Mucosa of rectum (tissue), 2 donors: ENCODE measurements around the gene ZBTB46.

Experiments used
- H3K27ac ChIP-seq, 2 donors: one replicate each; pipeline ENCODE4 v1.7.0; 2013; ENCODE audit warnings: inconsistent platforms in 2 of 2, low read depth in 2 of 2, low read length in 2 of 2
- H3K27me3 ChIP-seq, 2 donors: one replicate each; pipeline ENCODE4 v1.7.0; 2013; ENCODE audit warnings: low read length in 2 of 2; ENCODE audit not compliant: control insufficient read depth in 2 of 2, insufficient read depth in 2 of 2
- H3K36me3 ChIP-seq, 2 donors: one replicate each; pipeline ENCODE4 v1.7.0; 2013; ENCODE audit warnings: low read length in 2 of 2; ENCODE audit not compliant: control insufficient read depth in 2 of 2, insufficient read depth in 2 of 2
- H3K4me1 ChIP-seq, 2 donors: one replicate each; pipeline ENCODE4 v1.7.0; 2013; ENCODE audit warnings: low read length in 2 of 2, mild to moderate bottlenecking in 1 of 2; ENCODE audit not compliant: control insufficient read depth in 2 of 2, insufficient read depth in 2 of 2
- H3K4me3 ChIP-seq, 2 donors: one replicate each; pipeline ENCODE4 v1.7.0; 2013; ENCODE audit warnings: low read length in 2 of 2
- H3K9ac ChIP-seq, 2 donors: one replicate each; pipeline ENCODE4 v1.7.0; 2013; ENCODE audit warnings: low read length in 2 of 2, low read depth in 1 of 2, mild to moderate bottlenecking in 1 of 2
- H3K9me3 ChIP-seq, 2 donors: one replicate each; pipeline ENCODE4 v1.7.0; 2013; ENCODE audit warnings: low read length in 2 of 2; ENCODE audit not compliant: control insufficient read depth in 2 of 2
- donor health status: healthy.
- donor health status: Normal muscosa, but diverticular disease.

The ZBTB46 gene

GRCh38 chr20:63753381-63753780 is 77.7 kb downstream of the ZBTB46 start:
- H3K27me3 ChIP-seq, result no peaks in the 10 kb centered on the region
- no peaks in the 10 kb centered on the region for H3K9me3 ChIP-seq
- H3K27ac ChIP-seq, result no peak overlapping the region
- no peak overlapping the region for H3K9ac ChIP-seq
- no peaks in the 10 kb centered on the region for H3K4me1 ChIP-seq
- H3K36me3 ChIP-seq, result no peaks in the 10 kb centered on the region
- H3K4me3 ChIP-seq, result no peak overlapping the region

GRCh38 chr20:63752411-63753101 is 78.5 kb downstream of the ZBTB46 start:
- Histone ChIP-seq H3K4me3 (no peak overlapping the region), H3K27ac (no peak overlapping the region), H3K36me3 (no peaks in the 10 kb centered on the region), H3K9ac (no peak overlapping the region), H3K27me3 (no peaks in the 10 kb centered on the region), H3K9me3 (no peaks in the 10 kb centered on the region), H3K4me1 (no peaks in the 10 kb centered on the region)

- Histone ChIP-seq H3K9me3 (no peaks in the 10 kb centered on the region), H3K4me1 (no peaks in the 10 kb centered on the region), H3K27ac (peak overlapping the region in 1 of 2 donors; percentile 52), H3K4me3 (no peak overlapping the region), H3K36me3 (no peaks in the 10 kb centered on the region), H3K27me3 (no peaks in the 10 kb centered on the region), H3K9ac (no peak overlapping the region)
Observed at GRCh38 chr20:63751471-63752271, 79.4 kb downstream of the ZBTB46 start.

GRCh38 chr20:63750807-63751470 is 80.1 kb downstream of the ZBTB46 start:
- no peak overlapping the region for H3K4me3 ChIP-seq
- H3K27me3 ChIP-seq, result no peaks in the 10 kb centered on the region
- no peaks in the 10 kb centered on the region for H3K4me1 ChIP-seq
- no peaks in the 10 kb centered on the region for H3K9me3 ChIP-seq
- no peaks in the 10 kb centered on the region for H3K36me3 ChIP-seq
- peak overlapping the region in 1 of 2 donors; percentile 52 for H3K27ac ChIP-seq
- H3K9ac ChIP-seq, result no peak overlapping the region

GRCh38 chr20:63749597-63750508 is 81.2 kb downstream of the ZBTB46 start:
- Histone ChIP-seq H3K27ac (no peak overlapping the region), H3K36me3 (no peaks in the 10 kb centered on the region), H3K9ac (no peak overlapping the region), H3K9me3 (no peaks in the 10 kb centered on the region), H3K27me3 (no peaks in the 10 kb centered on the region), H3K4me1 (no peaks in the 10 kb centered on the region), H3K4me3 (no peak overlapping the region)

- Histone ChIP-seq H3K4me1 (no peaks in the 10 kb centered on the region), H3K9ac (no peak overlapping the region), H3K27ac (no peak overlapping the region), H3K9me3 (no peaks in the 10 kb centered on the region), H3K27me3 (no peaks in the 10 kb centered on the region), H3K4me3 (no peak overlapping the region), H3K36me3 (no peaks in the 10 kb centered on the region)
Observed at GRCh38 chr20:63748934-63749270, 82.2 kb downstream of the ZBTB46 start.

DNA sequence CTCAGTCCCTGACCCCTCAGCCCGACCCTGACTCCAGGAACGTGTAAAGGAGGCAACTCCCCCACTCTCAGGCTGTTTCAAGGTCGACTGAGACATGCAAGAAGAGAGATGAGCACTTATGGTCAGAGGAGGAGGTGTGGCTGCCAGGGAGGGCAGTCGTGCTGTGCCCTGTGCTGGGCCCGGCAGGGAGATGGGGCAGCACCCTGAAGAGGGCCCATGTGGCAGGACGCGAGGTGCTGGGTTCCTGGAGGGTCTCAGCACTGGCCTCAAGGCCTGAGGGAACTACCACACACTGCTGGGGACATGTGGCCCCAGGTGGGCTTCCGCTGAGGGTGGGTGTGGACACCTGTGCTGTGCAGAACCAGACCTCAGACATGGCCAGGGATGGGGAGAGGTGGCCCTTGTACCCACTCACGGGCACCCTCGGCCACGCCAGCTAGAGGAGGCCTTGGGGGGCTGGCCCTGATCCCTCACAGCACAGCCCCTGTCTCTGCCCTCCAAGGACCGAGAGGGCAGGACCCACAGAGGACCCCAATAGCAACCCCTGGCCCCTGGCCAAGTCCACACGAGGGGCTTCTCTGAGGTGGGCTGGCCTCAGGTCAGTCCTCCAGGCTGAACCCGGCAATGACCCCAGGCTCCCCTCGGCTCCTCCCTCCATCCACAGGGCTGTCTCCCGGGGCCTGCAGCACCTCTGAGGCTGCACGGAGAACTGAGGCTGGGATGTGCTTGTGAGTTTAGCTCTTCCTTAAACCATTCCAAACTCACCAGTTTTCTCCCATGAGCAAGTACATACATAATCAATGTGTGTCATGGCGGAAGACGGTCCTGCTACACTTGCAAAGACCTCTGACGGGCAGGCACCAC is 82.8 kb downstream of the ZBTB46 start:
- Histone ChIP-seq H3K9ac (no peak overlapping the region), H3K9me3 (no peaks in the 10 kb centered on the region), H3K27me3 (no peaks in the 10 kb centered on the region), H3K4me1 (no peaks in the 10 kb centered on the region), H3K36me3 (no peaks in the 10 kb centered on the region), H3K27ac (no peak overlapping the region), H3K4me3 (no peak overlapping the region)

DNA sequence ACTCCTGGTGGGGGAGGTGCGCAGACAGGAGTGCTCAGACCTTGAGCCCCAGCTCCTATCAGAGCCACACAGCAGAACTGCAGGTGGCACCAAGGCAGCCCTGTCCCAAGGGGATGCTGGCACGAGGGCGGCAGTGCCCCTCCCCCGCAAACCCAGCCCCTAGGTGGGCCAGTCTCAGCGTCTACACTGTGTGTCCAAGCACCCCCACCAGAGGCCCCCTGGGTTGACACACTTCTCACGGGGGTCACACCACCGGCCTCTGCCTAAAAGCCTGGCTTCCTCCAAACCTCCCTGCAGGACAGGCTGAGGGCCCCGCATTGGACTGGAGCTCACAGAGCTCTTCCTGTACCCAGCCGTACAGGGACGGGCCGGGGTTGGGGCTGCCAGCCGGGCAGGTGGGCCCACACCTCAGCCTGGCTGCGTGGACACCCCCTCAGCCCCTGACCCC is 83.4 kb downstream of the ZBTB46 start:
- Histone ChIP-seq H3K4me1 (no peaks in the 10 kb centered on the region), H3K4me3 (no peak overlapping the region), H3K27me3 (no peaks in the 10 kb centered on the region), H3K36me3 (no peaks in the 10 kb centered on the region), H3K9ac (no peak overlapping the region), H3K27ac (no peak overlapping the region), H3K9me3 (no peaks in the 10 kb centered on the region)

DNA sequence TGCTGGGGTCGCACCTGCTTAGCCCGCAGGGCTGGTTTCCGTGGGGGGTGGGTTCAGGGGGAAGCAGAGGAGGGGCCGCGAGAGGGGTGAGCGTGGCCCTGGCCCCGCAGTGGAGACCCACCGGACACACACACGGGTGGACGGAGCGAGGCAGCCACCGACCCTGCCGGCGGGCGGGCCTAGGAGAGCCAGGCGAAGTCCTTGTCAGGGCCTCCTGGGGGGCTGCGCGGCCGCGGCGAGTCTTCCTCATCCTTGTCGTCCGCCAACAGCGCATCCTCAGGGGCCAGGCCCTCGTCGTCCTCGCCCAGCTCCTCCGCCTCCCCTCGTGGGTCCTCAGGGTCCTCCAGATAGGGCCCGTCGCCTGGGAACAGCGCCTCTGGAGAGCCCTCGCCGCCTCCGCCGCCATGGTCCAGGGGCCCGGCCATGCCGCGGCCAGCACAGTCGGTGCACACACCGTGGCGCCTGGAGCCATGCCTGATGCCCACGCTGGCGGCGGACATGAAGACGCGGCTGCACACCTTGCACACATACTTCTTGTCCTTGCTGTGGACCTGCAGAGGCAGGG is 84.2 kb downstream of the ZBTB46 start:
- H3K4me3 ChIP-seq, result no peak overlapping the region
- no peak overlapping the region for H3K9ac ChIP-seq
- H3K27ac ChIP-seq, result no peak overlapping the region
- H3K27me3 ChIP-seq, result no peaks in the 10 kb centered on the region
- H3K36me3 ChIP-seq, result no peaks in the 10 kb centered on the region
- no peaks in the 10 kb centered on the region for H3K4me1 ChIP-seq
- H3K9me3 ChIP-seq, result no peaks in the 10 kb centered on the region
